ENCODE data around the gene IL1R2.

GRCh38 chr2:101976891-101977290, 14.9 kb upstream of the IL1R2 start:
- TF ChIP-seq, protein P1, sequence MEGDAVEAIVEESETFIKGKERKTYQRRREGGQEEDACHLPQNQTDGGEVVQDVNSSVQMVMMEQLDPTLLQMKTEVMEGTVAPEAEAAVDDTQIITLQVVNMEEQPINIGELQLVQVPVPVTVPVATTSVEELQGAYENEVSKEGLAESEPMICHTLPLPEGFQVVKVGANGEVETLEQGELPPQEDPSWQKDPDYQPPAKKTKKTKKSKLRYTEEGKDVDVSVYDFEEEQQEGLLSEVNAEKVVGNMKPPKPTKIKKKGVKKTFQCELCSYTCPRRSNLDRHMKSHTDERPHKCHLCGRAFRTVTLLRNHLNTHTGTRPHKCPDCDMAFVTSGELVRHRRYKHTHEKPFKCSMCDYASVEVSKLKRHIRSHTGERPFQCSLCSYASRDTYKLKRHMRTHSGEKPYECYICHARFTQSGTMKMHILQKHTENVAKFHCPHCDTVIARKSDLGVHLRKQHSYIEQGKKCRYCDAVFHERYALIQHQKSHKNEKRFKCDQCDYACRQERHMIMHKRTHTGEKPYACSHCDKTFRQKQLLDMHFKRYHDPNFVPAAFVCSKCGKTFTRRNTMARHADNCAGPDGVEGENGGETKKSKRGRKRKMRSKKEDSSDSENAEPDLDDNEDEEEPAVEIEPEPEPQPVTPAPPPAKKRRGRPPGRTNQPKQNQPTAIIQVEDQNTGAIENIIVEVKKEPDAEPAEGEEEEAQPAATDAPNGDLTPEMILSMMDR (IDR thresholded peaks at IDR 0.05; ENCODE audit: control extremely low read depth in 1 of 3, insufficient read depth in 1 of 3, low read depth in 1 of 3, low read length in 3 of 3) = no peak
- no peak for TF ChIP-seq MAX (IDR thresholded peaks at IDR 0.05)
- TF ChIP-seq MAFK (IDR thresholded peaks at IDR 0.05; ENCODE audit: low read depth, low read length) = no peak
- TF ChIP-seq NANOG (IDR thresholded peaks at IDR 0.05; ENCODE audit: insufficient read depth, low read depth, low read length, poor library complexity, severe bottlenecking) = no peak
